GM12875 (cell line): ENCODE results near the gene SPATA24.

Experiments used
- H3K4me3 ChIP-seq: one replicate; pipeline ENCODE4 v1.5.1; 2011; ENCODE audit warnings: low read depth, low read length, control low read depth
- TF ChIP-seq, protein P1 (sequence below): IDR thresholded peaks from 2 replicates; pipeline ENCODE4 v1.5.1; 2011; ENCODE audit warnings: low read depth, mild to moderate bottlenecking, control low read depth, inconsistent platforms, low read length, moderate library complexity, borderline replicate concordance; ENCODE audit not compliant: insufficient read depth

SPATA24 gene

DNA sequence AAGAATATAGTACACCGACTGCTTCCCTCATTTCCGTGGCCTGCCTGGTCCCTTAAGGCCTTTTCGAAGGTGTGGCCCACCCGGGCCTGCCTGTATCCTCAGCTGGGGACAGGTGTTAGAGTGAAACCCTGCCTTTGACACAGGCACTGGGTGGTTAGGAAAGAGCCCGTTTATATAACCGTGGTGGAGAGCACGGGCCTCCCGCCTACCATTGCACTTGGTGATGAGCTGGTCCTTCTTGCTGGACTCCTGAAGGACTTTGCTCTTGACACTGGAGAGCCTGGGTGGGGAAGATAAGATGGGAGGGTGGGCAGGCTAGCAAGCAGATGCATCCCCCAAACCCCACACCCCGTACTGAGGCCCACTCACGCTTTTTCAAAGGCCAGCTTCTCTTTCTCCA, 2.3 kb downstream of the SPATA24 start:
- TF ChIP-seq, protein P1, sequence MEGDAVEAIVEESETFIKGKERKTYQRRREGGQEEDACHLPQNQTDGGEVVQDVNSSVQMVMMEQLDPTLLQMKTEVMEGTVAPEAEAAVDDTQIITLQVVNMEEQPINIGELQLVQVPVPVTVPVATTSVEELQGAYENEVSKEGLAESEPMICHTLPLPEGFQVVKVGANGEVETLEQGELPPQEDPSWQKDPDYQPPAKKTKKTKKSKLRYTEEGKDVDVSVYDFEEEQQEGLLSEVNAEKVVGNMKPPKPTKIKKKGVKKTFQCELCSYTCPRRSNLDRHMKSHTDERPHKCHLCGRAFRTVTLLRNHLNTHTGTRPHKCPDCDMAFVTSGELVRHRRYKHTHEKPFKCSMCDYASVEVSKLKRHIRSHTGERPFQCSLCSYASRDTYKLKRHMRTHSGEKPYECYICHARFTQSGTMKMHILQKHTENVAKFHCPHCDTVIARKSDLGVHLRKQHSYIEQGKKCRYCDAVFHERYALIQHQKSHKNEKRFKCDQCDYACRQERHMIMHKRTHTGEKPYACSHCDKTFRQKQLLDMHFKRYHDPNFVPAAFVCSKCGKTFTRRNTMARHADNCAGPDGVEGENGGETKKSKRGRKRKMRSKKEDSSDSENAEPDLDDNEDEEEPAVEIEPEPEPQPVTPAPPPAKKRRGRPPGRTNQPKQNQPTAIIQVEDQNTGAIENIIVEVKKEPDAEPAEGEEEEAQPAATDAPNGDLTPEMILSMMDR: no peak

DNA sequence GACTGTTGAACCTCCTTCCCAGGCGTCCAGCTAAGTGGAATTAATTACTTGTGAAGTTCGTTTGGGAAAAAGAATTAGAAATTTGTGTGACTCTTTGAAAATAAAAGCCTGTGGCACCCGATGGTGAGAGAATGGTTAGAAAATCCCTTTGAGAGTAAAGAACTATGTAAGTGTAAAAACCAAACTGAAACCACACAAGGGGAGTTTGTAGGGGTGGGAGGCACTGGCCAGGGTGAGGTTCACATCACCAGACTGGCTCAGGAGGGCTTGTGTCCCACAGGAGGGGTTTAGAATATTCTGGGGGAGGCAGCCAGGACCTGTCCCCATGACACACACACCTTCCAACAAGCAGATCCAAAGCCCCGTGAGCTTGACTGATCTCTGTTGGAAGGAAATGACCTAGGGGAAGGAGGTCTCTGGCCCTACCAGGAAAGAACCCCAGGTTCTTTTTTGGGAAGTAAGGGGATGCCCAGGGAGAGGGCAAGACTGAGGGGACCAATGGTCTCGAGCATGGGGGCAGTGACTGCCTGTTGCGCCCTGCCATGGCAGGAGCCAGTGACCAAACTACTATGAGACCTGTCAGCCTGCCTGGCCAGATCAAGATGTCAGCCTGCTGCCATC, 4.3 kb downstream of the SPATA24 start:
- no peak overlapping the region for H3K4me3 ChIP-seq
- TF ChIP-seq, protein P1: no peak

More for the DNA sequence above, 2.3 kb downstream of the SPATA24 start:
- no peak overlapping the region for H3K4me3 ChIP-seq

DNA sequence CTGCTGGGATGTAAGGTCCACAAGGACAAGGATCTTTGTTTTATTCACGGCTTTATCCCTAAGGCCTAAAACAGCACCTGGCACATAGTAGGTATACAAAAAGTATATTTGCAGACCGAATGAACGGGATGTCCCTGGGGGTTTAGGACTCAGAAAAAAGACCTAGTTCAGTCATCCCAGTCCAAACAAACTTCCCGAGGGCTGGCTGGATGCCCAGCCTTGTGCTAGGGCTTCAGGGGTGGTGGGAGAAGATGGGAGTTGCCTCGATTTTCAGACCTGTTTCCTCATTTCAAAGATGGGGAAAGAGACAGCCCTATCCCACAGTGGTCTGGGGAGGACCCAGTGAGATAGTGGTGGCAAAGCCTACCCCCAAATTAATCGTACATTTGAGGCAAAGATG, 6.0 kb downstream of the SPATA24 start:
- H3K4me3 ChIP-seq: no peak overlapping the region

DNA sequence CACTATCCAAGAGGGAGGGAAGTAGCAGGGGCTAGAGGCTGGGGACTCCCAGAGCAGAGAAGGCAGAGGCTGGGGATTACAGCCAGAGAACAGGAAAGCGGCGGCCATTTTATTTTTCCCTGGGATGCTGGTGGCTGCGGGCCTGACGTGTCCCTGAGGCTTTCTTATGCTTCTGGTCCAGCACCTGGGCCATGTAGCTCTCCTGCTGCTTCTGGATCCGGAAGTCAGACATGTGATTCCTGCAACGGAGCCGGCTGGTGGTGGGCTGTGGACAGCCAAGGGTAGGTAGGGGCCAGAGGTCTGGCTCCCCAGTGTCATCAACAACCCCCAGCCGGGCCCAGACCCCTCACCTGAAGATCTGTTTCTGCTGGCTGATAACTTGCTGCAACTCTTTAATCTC, 7.2 kb downstream of the SPATA24 start:
- no peak overlapping the region for H3K4me3 ChIP-seq
- TF ChIP-seq, protein P1: no peak

More for the DNA sequence above, 6.0 kb downstream of the SPATA24 start:
- TF ChIP-seq, protein P1: no peak

DNA sequence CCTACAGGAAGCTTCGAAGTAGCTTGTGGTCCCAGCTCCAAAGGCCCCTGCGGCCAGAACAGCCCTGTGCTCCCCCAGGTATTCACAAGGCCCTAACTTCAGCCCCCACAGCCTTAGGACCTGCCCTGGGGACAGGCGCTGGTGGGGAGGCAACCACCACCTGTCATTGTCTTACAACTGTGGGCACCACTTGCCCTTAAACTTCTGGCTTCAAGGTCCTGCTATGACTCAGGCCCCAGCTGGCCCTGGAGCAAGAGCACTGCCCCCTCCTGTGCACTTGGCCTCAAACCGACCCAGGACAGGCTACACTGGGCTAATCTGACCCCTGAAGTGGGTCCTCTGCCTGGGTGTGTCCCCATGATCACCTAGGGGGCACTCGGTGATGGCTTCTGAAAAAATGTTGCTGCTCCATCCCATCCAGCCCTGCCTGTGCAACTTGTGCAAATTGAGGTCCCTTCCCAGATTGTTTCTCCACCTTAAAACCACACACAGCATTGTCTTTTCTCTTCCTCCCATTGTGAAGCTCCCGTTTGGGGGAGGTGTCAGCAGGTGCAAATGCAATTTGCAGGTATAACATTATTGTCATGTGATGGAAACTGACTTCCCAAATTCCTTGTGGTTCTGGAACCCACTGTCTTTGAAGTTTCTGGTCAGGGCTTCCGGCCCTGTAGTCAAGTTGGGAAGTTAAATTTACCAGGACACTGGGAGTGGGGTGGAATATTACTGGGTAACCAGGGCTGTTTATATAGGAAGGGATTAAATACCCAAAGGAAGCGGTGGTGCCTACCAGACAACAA, 7.8 kb downstream of the SPATA24 start:
- H3K4me3 ChIP-seq: no peak overlapping the region
- TF ChIP-seq, protein P1: peak; percentile 2; the same call in 1 of the 2 replicates

DNA sequence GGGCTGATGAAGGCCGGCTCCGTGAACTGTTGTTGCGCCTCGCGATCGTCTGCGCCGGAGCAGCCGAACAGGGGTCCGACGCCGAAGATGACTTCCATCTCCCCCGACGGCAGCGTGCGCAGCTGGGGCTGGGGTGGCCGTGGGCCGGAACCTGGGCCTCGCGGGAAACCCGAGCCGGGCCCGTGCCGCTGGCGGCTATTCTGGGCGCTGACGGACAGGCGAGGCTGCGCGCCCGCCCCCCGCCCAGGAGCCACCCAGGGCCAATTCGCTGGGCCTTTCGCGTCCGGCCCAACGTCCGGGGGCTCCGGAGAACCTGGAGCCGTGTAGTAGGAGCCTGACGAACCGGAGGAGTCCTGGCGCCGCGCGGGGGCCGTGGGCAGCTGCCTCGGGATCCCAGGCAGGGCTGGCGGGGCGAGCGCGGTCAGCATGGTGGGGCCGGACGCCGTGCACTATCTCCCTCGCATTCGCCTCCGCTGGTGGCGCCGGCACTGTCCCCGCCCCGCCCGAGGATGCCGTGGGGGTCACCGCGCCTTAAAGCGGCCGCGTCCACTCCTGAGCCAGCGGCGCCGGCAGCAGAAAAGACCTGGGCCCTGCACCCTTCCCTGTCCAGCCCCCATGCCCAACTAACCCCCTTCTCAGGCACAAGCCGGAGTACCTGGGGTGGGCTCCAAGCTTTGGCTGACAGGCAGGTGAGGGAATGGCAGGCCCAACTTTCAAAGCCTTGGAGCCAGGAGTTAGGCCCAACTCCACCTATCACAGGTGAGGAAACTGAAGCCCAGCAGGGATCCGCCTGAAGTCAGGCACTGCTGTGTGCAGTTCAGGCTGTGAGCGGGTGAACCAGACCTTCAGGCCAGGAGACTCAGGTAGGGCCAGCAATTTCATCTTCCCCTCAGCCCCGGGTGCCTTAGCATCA, 9.0 kb downstream of the SPATA24 start, which contains the start of gene PROB1:
PROB1 (minus strand) TSS at position 451 of the 913 bp plus-strand sequence; CDS start at position 428, 23 bp downstream.
- H3K4me3 ChIP-seq: peak within 1 kb of the TSS; percentile 85
- TF ChIP-seq, protein P1: no peak
